ENCODE data around the gene FBXO8.

GRCh38 chr4:174204164-174204831 lies 79.2 kb downstream of the FBXO8 start:
- no peak for TF ChIP-seq CTCF (IDR thresholded peaks at IDR 0.05)
- TF ChIP-seq POLR2A (IDR thresholded peaks at IDR 0.05): no peak
